ENCODE measurements around the gene CDC14B. TPM values are rescaled to one million over a fixed set of nuclear protein-coding genes. Genes with fewer than 3 reads are reported as not detected.
A peak's percentile ranks its signal among the peaks of the same experiment; 100 is the strongest.

The CDC14B gene
- total RNA-seq, 1 donor from 2014 or later: 21.4 TPM

- Mint-ChIP-seq H3K4me1 (ENCODE audit: unreplicated experiment) (peaks cover 10% of the 10 kb centered on the region), H3K4me3 (ENCODE audit: unreplicated experiment) (peak overlapping the region; percentile 95), H3K36me3 (ENCODE audit: low read depth, unreplicated experiment) (peaks cover 13% of the 10 kb centered on the region), H3K9me3 (ENCODE audit: unreplicated experiment) (no peaks in the 10 kb centered on the region), H3K27me3 (ENCODE audit: unreplicated experiment) (peaks cover 13% of the 10 kb centered on the region), H3K27ac (ENCODE audit: unreplicated experiment) (peak overlapping the region; percentile 99)
- DNase-seq (ENCODE audit: low spot score): peak; percentile 82
- TF ChIP-seq CTCF (IDR thresholded peaks at IDR 0.05; ENCODE audit: unreplicated experiment): no peak
These were observed 35.0 kb upstream of the CDC14B start for GRCh38 chr9:96654450-96655197.

- H3K4me1 Mint-ChIP-seq (ENCODE audit: unreplicated experiment): peaks cover 10% of the 10 kb centered on the region
These were observed 32.0 kb upstream of the CDC14B start for GRCh38 chr9:96651626-96652025.

GRCh38 chr9:96649620-96650324 lies 30.1 kb upstream of the CDC14B start:
- H3K36me3 Mint-ChIP-seq (ENCODE audit: low read depth, unreplicated experiment): peaks cover 27% of the 10 kb centered on the region
- H3K4me3 Mint-ChIP-seq (ENCODE audit: unreplicated experiment): peak overlapping the region; percentile 34
- no peak for DNase-seq (ENCODE audit: low spot score)
- no peak for TF ChIP-seq CTCF (IDR thresholded peaks at IDR 0.05; ENCODE audit: unreplicated experiment)
- no peaks in the 10 kb centered on the region for H3K9me3 Mint-ChIP-seq (ENCODE audit: unreplicated experiment)
- H3K27ac Mint-ChIP-seq (ENCODE audit: unreplicated experiment): no peak overlapping the region
- H3K4me1 Mint-ChIP-seq (ENCODE audit: unreplicated experiment): peaks cover 5% of the 10 kb centered on the region
- peaks cover 6% of the 10 kb centered on the region for H3K27me3 Mint-ChIP-seq (ENCODE audit: unreplicated experiment)

More at GRCh38 chr9:96651626-96652025, 32.0 kb upstream of the CDC14B start:
- TF ChIP-seq CTCF (IDR thresholded peaks at IDR 0.05; ENCODE audit: unreplicated experiment): no peak
- DNase-seq (ENCODE audit: low spot score): no peak
- H3K27me3 Mint-ChIP-seq (ENCODE audit: unreplicated experiment): peaks cover 13% of the 10 kb centered on the region
- H3K27ac Mint-ChIP-seq (ENCODE audit: unreplicated experiment): no peak overlapping the region
- peaks cover 17% of the 10 kb centered on the region for H3K36me3 Mint-ChIP-seq (ENCODE audit: low read depth, unreplicated experiment)
- no peaks in the 10 kb centered on the region for H3K9me3 Mint-ChIP-seq (ENCODE audit: unreplicated experiment)
- peak overlapping the region; percentile 47 for H3K4me3 Mint-ChIP-seq (ENCODE audit: unreplicated experiment)

- no peak for TF ChIP-seq CTCF (IDR thresholded peaks at IDR 0.05; ENCODE audit: unreplicated experiment)
- no peak for DNase-seq (ENCODE audit: low spot score)
These were observed 26.7 kb upstream of the CDC14B start for GRCh38 chr9:96646081-96646991.

More at GRCh38 chr9:96646081-96646991, 26.7 kb upstream of the CDC14B start:
- Mint-ChIP-seq H3K9me3 (ENCODE audit: unreplicated experiment) (no peaks in the 10 kb centered on the region), H3K36me3 (ENCODE audit: low read depth, unreplicated experiment) (peaks cover 23% of the 10 kb centered on the region), H3K27ac (ENCODE audit: unreplicated experiment) (no peak overlapping the region), H3K4me1 (ENCODE audit: unreplicated experiment) (no peaks in the 10 kb centered on the region), H3K4me3 (ENCODE audit: unreplicated experiment) (peak overlapping the region; percentile 7), H3K27me3 (ENCODE audit: unreplicated experiment) (no peaks in the 10 kb centered on the region)
